GM21360 (cell line): Measurements from ENCODE around the gene PRKN.

Source experiments
- ATAC-seq: cut with Tn5 transposase; IDR thresholded peaks from one replicate; pipeline ENCODE4 v1.9.1; 2021; ENCODE audit warnings: mild to moderate bottlenecking, moderate library complexity; ENCODE audit not compliant: unreplicated experiment

PRKN gene

GRCh38 chr6:162331911-162332310 lies 395.7 kb downstream of the PRKN start:
- ATAC-seq: no peak

- no peak for ATAC-seq
Measured at GRCh38 chr6:162325826-162326225, 401.7 kb downstream of the PRKN start.

- ATAC-seq: no peak
Measured at GRCh38 chr6:162325051-162325450, 402.5 kb downstream of the PRKN start.

GRCh38 chr6:162315291-162315690 lies 412.3 kb downstream of the PRKN start:
- ATAC-seq: no peak

GRCh38 chr6:162313922-162314660 lies 413.5 kb downstream of the PRKN start:
- ATAC-seq: no peak

- no peak for ATAC-seq
Measured at GRCh38 chr6:162307865-162308264, 419.7 kb downstream of the PRKN start.

GRCh38 chr6:162306616-162307015 lies 420.9 kb downstream of the PRKN start:
- no peak for ATAC-seq

GRCh38 chr6:162301128-162301527 lies 426.4 kb downstream of the PRKN start:
- no peak for ATAC-seq

GRCh38 chr6:162294029-162294428 lies 433.5 kb downstream of the PRKN start:
- no peak for ATAC-seq

GRCh38 chr6:162292915-162293314 lies 434.7 kb downstream of the PRKN start:
- ATAC-seq: no peak

GRCh38 chr6:162290846-162291465 lies 436.6 kb downstream of the PRKN start:
- no peak for ATAC-seq

- ATAC-seq: no peak
Measured at GRCh38 chr6:162289972-162290371, 437.6 kb downstream of the PRKN start.

- ATAC-seq: no peak
Measured at GRCh38 chr6:162273986-162274385, 453.6 kb downstream of the PRKN start.

- ATAC-seq: no peak
Measured at GRCh38 chr6:162271922-162272321, 455.6 kb downstream of the PRKN start.

GRCh38 chr6:162270966-162271365 lies 456.6 kb downstream of the PRKN start:
- no peak for ATAC-seq

- ATAC-seq: no peak
Measured at GRCh38 chr6:162267641-162268040, 459.9 kb downstream of the PRKN start.

- ATAC-seq: no peak
Measured at GRCh38 chr6:162267126-162267525, 460.4 kb downstream of the PRKN start.

GRCh38 chr6:162264581-162264980 lies 463.0 kb downstream of the PRKN start:
- ATAC-seq: no peak

- no peak for ATAC-seq
Measured at GRCh38 chr6:162262466-162263196, 464.9 kb downstream of the PRKN start.

GRCh38 chr6:162261598-162261997 lies 466.0 kb downstream of the PRKN start:
- no peak for ATAC-seq

GRCh38 chr6:162260027-162260426 lies 467.5 kb downstream of the PRKN start:
- ATAC-seq: no peak

- ATAC-seq: no peak
Measured at GRCh38 chr6:162258647-162259046, 468.9 kb downstream of the PRKN start.
